Fibroblast of villous mesenchyme (primary cell): ENCODE results near the gene ZRANB3. TPM values are rescaled to one million over a fixed set of nuclear protein-coding genes. Genes with fewer than 3 reads are reported as not detected.

Source experiments
- DNase-seq: peaks from one replicate; pipeline ENCODE4 v3.0.0-alpha.2; 2010; ENCODE audit warnings: low read depth
- H3K4me3 ChIP-seq: 2 replicates; pipeline ENCODE4 v1.5.1; 2011; ENCODE audit warnings: low read depth, mild to moderate bottlenecking, low read length
- CTCF ChIP-seq: IDR thresholded peaks from 2 replicates; pipeline ENCODE4 v1.5.1; 2012; ENCODE audit warnings: low read depth, mild to moderate bottlenecking, low read length; ENCODE audit not compliant: insufficient read depth
- total RNA-seq: library from RNA; depleted of rRNA; stranded (reverse); fragments of >200 nt; gene quantifications from 2 replicates; pipeline ENCODE4 v1.2.3, GENCODE V29; 2012

The ZRANB3 gene
- total RNA-seq, 1 donor = 9.1 TPM

- no peak for TF ChIP-seq CTCF
- no peak for DNase-seq
- no peak overlapping the region for H3K4me3 ChIP-seq
Observed at GRCh38 chr2:135154962-135155361, 376.1 kb downstream of the ZRANB3 start.

- no peak overlapping the region for H3K4me3 ChIP-seq
- TF ChIP-seq CTCF = no peak
- no peak for DNase-seq
Observed at GRCh38 chr2:135152361-135152760, 378.7 kb downstream of the ZRANB3 start.

- no peak overlapping the region for H3K4me3 ChIP-seq
- DNase-seq = no peak
- TF ChIP-seq CTCF = no peak
Observed at GRCh38 chr2:135151615-135152014, 379.4 kb downstream of the ZRANB3 start.

- no peak overlapping the region for H3K4me3 ChIP-seq
- no peak for DNase-seq
- TF ChIP-seq CTCF = no peak
Observed at GRCh38 chr2:135150725-135151124, 380.3 kb downstream of the ZRANB3 start.

GRCh38 chr2:135149251-135149650 is 381.8 kb downstream of the ZRANB3 start:
- no peak for TF ChIP-seq CTCF
- no peak overlapping the region for H3K4me3 ChIP-seq
- DNase-seq = peak; percentile 19

GRCh38 chr2:135144343-135144742 is 386.7 kb downstream of the ZRANB3 start:
- no peak overlapping the region for H3K4me3 ChIP-seq
- no peak for TF ChIP-seq CTCF
- no peak for DNase-seq

GRCh38 chr2:135142323-135142722 is 388.7 kb downstream of the ZRANB3 start:
- H3K4me3 ChIP-seq = no peak overlapping the region
- TF ChIP-seq CTCF = no peak

More at GRCh38 chr2:135142323-135142722, 388.7 kb downstream of the ZRANB3 start:
- DNase-seq = no peak
